NB4 (cell line): Measurements from ENCODE around the gene RAP1GAP2.

Source experiments
- POLR2A ChIP-seq: IDR thresholded peaks from 2 replicates; pipeline ENCODE4 v1.6.1; 2011; ENCODE audit warnings: mild to moderate bottlenecking; ENCODE audit not compliant: insufficient read length; ENCODE audit errors: extremely low read depth
- TF ChIP-seq, protein P1 (sequence below): IDR thresholded peaks from one replicate; pipeline ENCODE4 v1.5.1; 2012; ENCODE audit warnings: low read depth, low read length
- TF ChIP-seq, protein P2 (sequence below): IDR thresholded peaks from 2 replicates; pipeline ENCODE4 v1.6.1; 2011; ENCODE audit warnings: low read depth, low read length

GRCh38 chr17:2980211-2980903, 184.1 kb downstream of the RAP1GAP2 start:
- TF ChIP-seq POLR2A = no peak
- TF ChIP-seq, protein P1, sequence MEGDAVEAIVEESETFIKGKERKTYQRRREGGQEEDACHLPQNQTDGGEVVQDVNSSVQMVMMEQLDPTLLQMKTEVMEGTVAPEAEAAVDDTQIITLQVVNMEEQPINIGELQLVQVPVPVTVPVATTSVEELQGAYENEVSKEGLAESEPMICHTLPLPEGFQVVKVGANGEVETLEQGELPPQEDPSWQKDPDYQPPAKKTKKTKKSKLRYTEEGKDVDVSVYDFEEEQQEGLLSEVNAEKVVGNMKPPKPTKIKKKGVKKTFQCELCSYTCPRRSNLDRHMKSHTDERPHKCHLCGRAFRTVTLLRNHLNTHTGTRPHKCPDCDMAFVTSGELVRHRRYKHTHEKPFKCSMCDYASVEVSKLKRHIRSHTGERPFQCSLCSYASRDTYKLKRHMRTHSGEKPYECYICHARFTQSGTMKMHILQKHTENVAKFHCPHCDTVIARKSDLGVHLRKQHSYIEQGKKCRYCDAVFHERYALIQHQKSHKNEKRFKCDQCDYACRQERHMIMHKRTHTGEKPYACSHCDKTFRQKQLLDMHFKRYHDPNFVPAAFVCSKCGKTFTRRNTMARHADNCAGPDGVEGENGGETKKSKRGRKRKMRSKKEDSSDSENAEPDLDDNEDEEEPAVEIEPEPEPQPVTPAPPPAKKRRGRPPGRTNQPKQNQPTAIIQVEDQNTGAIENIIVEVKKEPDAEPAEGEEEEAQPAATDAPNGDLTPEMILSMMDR = no peak
- TF ChIP-seq, protein P2, sequence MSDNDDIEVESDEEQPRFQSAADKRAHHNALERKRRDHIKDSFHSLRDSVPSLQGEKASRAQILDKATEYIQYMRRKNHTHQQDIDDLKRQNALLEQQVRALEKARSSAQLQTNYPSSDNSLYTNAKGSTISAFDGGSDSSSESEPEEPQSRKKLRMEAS = no peak
